RWPE1 (cell line): ENCODE results near the gene NEURL1.

Experiments
- CTCF ChIA-PET: fragments of 350-600 bp; sonication (Branson Sonifier 250); formaldehyde crosslinking; extraction: SDS; loops from one replicate; lab custom pipeline; 2021; lab: Yijun Ruan, JAX
- POLR2A ChIA-PET: fragments of 400-600 bp; formaldehyde crosslinking; extraction: SDS; loops from one replicate; lab custom pipeline; 2020; ENCODE audit warnings: antibody characterized with exemption; ENCODE audit not compliant: low non-redundant PET; lab: Yijun Ruan, JAX
- DNase-seq: peaks from one replicate; pipeline ENCODE4 v3.0.0; 2012; ENCODE audit warnings: low spot score
- H3K27ac ChIP-seq: fragments of 450-650 bp; 2 replicates; pipeline ENCODE4 v1.5.1; 2017
- TF ChIP-seq, protein P1 (sequence below): fragments of 450-650 bp; conservative IDR thresholded peaks from 2 replicates; pipeline ENCODE4 v1.5.1; 2017; ENCODE audit warnings: low read depth, mild to moderate bottlenecking

Gene NEURL1

GRCh38 chr10:103510791-103511752 is 17.6 kb downstream of the NEURL1 start:
- DNase-seq, result no peak
- CTCF ChIA-PET, result interaction anchor here (0.5 to 1.9 kb wide), 3 partner anchors 32 to 53 kb away, joined by 3 to 5 read pairs (median 3); no protein-coding TSS in a partner anchor
- POLR2A ChIA-PET, result no interaction called here
- H3K27ac ChIP-seq, result no peak overlapping the region
- TF ChIP-seq, protein P1, sequence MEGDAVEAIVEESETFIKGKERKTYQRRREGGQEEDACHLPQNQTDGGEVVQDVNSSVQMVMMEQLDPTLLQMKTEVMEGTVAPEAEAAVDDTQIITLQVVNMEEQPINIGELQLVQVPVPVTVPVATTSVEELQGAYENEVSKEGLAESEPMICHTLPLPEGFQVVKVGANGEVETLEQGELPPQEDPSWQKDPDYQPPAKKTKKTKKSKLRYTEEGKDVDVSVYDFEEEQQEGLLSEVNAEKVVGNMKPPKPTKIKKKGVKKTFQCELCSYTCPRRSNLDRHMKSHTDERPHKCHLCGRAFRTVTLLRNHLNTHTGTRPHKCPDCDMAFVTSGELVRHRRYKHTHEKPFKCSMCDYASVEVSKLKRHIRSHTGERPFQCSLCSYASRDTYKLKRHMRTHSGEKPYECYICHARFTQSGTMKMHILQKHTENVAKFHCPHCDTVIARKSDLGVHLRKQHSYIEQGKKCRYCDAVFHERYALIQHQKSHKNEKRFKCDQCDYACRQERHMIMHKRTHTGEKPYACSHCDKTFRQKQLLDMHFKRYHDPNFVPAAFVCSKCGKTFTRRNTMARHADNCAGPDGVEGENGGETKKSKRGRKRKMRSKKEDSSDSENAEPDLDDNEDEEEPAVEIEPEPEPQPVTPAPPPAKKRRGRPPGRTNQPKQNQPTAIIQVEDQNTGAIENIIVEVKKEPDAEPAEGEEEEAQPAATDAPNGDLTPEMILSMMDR, result no peak

DNA sequence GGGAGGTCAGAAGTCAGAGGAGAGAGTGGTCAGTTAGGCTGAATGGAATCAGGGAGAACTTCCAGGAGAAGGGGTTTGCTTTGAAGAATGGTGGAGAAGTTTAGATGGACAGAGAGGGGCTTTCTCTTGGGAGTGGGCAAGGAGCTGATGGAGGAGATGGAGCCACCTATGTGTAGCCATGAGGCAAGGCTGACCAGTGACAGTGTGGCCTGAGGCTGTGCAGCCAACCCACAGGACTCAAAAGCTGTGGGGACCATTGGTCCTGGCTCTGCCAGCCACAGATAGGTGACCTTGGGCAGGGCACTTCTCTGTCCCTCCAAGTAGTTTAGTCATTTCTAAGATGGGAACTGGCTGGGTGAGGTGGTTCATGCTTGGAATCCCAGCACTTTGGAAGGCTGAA is 18.7 kb downstream of the NEURL1 start:
- DNase-seq, result no peak
- CTCF ChIA-PET, result no interaction called here
- H3K27ac ChIP-seq, result no peak overlapping the region
- TF ChIP-seq, protein P1, result no peak
- POLR2A ChIA-PET, result no interaction called here

- POLR2A ChIA-PET, result no interaction called here
- TF ChIP-seq, protein P1, result no peak
- H3K27ac ChIP-seq, result no peak overlapping the region
- CTCF ChIA-PET, result no interaction called here
- DNase-seq, result no peak
Measured at GRCh38 chr10:103512591-103513379, 19.3 kb downstream of the NEURL1 start.

DNA sequence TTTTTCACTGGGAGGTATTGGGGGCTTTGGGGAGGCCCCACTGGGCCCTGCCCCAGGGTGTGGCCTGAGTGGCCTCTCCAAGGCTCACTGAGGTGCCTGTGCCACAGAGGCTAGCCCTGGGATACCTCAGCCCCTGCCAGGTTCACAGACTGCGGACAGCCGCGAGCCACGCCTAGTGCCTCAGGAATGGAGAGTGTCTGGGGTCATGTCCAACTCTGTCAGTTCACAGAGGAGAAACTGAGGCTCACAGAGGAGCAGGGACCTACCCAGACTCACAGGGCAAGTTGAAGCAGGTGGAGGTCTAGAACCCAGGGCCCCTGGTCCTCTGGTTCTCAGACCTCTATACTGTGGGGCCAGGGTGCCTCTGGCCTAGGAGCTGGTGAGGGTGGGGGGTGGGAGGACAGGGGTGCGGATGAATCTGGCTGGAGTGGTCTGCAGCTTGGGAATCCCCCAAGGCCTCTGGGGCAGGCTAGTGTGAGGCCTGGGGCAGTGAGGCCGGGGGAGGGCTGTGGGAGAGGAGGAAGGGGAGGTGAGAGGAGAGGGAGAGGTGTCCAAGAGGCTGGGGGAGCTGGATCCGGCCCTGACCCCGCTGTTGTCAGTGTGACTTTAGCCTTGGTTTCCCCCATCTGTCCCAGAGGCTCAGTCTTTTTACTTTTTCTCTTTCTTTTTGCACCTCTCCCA is 20.0 kb downstream of the NEURL1 start:
- DNase-seq, result no peak
- CTCF ChIA-PET, result no interaction called here
- POLR2A ChIA-PET, result no interaction called here
- no peak overlapping the region for H3K27ac ChIP-seq
- TF ChIP-seq, protein P1, result no peak

DNA sequence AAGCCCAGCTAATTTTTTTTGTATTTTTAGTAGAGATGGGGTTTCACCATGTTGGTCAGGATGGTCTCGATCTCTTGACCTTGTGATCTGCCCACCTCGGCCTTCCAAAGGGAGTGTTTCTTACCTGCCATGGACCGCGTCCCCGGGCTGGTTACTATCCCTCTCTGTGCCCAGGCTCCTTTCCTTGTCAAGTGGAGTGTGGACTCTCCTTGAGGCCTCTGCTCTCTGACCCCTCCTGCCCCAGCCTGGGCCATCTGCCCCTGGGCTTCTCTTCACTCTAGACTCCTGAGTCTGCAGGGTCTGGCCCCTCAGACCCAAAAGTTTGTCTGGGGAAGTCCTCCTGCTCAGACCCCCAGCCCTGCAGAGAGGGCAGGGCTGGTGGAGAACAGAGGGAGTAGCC is 20.7 kb downstream of the NEURL1 start:
- TF ChIP-seq, protein P1, result no peak
- ChIA-PET CTCF (no interaction called here), POLR2A (no interaction called here)
- DNase-seq, result no peak
- no peak overlapping the region for H3K27ac ChIP-seq
